GM12878 (cell line): ENCODE measurements around the gene LGMN. TPM values are rescaled to one million over a fixed set of nuclear protein-coding genes. Genes with fewer than 3 reads are reported as not detected.

Experiments used
- ATAC-seq: fragments of 200-7000 bp; cut with Tn5 transposase; 3 replicates; pipeline ENCODE4 v1.9.1; 2020; ENCODE audit warnings: mild to moderate bottlenecking, moderate library complexity
- BruUV-seq: library from RNA; stranded (reverse); fragments of 400-500 nt; replicated peaks from 2 replicates; lab custom pipeline; 2021; lab: Mats Ljungman, UMichigan
- CTCF ChIA-PET: fragments of 300-600 bp; sonication (Branson Sonifier 250); formaldehyde crosslinking; extraction: SDS; loops from one replicate; lab custom pipeline; 2021; ENCODE audit warnings: inconsistent platforms; lab: Yijun Ruan, JAX
- POLR2A ChIA-PET: fragments of 350-600 bp; formaldehyde crosslinking; extraction: SDS; loops from one replicate; lab custom pipeline; 2021; ENCODE audit warnings: inconsistent platforms; lab: Charles Lee
- RAD21 ChIA-PET: fragments of 300-600 bp; sonication (Branson Sonifier 250); formaldehyde crosslinking; loops from one replicate; lab custom pipeline; 2023; ENCODE audit warnings: antibody characterized with exemption; ENCODE audit not compliant: unreplicated experiment; lab: Charles Lee
- SMC1A ChIA-PET: fragments of 300-600 bp; sonication (Branson Sonifier 250); formaldehyde crosslinking; loops from one replicate; lab custom pipeline; 2023; ENCODE audit not compliant: unreplicated experiment, uncharacterized antibody; lab: Charles Lee
- DNase-seq: peaks from one replicate; pipeline ENCODE4 v3.0.0-alpha.2; 2011; ENCODE audit warnings: low read depth, low spot score
- FAIRE-seq: peaks from 3 replicates; lab custom pipeline; 2011; peaks lifted over from hg19 to GRCh38; lab: Jason Lieb, UNC
- H2AFZ ChIP-seq: 2 replicates; pipeline ENCODE4 v1.6.0; 2011; ENCODE audit warnings: low read depth, low read length, control low read depth; ENCODE audit not compliant: control insufficient read depth
- H3K27ac ChIP-seq: 2 replicates; pipeline ENCODE4 v1.5.1; 2011; ENCODE audit warnings: control low read depth; ENCODE audit not compliant: control insufficient read depth, insufficient read depth
- H3K27me3 ChIP-seq, 2 experiments: replicated peaks in 1 of 2; 2 replicates each; pipeline versions ENCODE4 v1.6.0 to v1.6.1; 2011; ENCODE audit warnings: low read length in 1 of 2; ENCODE audit not compliant: control insufficient read depth in 2 of 2, insufficient read depth in 2 of 2
- H3K36me3 ChIP-seq, 2 experiments: 2 replicates each; pipeline ENCODE4 v1.5.1; 2011; ENCODE audit warnings: low read length in 1 of 2; ENCODE audit not compliant: control insufficient read depth in 2 of 2, insufficient read depth in 2 of 2
- H3K4me1 ChIP-seq: 2 replicates; pipeline ENCODE4 v1.6.1; 2011; ENCODE audit warnings: mild to moderate bottlenecking, low read length, moderate library complexity, mixed read lengths; ENCODE audit not compliant: control insufficient read depth, insufficient read depth
- H3K4me2 ChIP-seq: 2 replicates; pipeline ENCODE4 v1.6.0; 2011; ENCODE audit warnings: control low read depth; ENCODE audit not compliant: control insufficient read depth, insufficient read depth
- H3K4me3 ChIP-seq: fragments of 200-600 bp; sonication (generic); 2 replicates; pipeline ENCODE4 v1.5.1; 2016
- H3K79me2 ChIP-seq: 2 replicates; pipeline ENCODE4 v1.6.0; 2011; ENCODE audit warnings: low read length; ENCODE audit not compliant: control insufficient read depth, insufficient read depth
- H3K9ac ChIP-seq: 2 replicates; pipeline ENCODE4 v1.8.0; 2011; ENCODE audit warnings: low read length, control low read depth, mixed read lengths; ENCODE audit not compliant: control insufficient read depth, insufficient read depth
- H3K9me3 ChIP-seq: replicated peaks from 3 replicates; pipeline ENCODE4 v1.5.1; 2011; ENCODE audit warnings: mild to moderate bottlenecking, low read length; ENCODE audit not compliant: control insufficient read depth, insufficient read depth
- H4K20me1 ChIP-seq: 2 replicates; pipeline ENCODE4 v1.6.0; 2011; ENCODE audit not compliant: control insufficient read depth, insufficient read depth
- ASH2L ChIP-seq: fragments of 300-600, 200-600 bp; sonication (generic); IDR thresholded peaks from 2 replicates; pipeline ENCODE4 v1.6.1; 2017; ENCODE audit warnings: low read depth, mild to moderate bottlenecking, borderline replicate concordance
- IKZF2 ChIP-seq, 2 experiments: fragments of 450-650 bp; IDR thresholded peaks; 2 replicates each; pipeline ENCODE4 v1.6.1; 2017; ENCODE audit warnings: mild to moderate bottlenecking in 2 of 2, moderate library complexity in 2 of 2
- PAX5 ChIP-seq: IDR thresholded peaks from 2 replicates; pipeline ENCODE4 v1.6.1; 2011; ENCODE audit warnings: low read depth, low read length, borderline replicate concordance
- RCOR1 ChIP-seq: conservative IDR thresholded peaks from 2 replicates; pipeline ENCODE4 v1.6.1; 2012; ENCODE audit warnings: low read depth, low read length, improper control_type of control experiment
- SREBF1 ChIP-seq: IDR thresholded peaks from 2 replicates; pipeline ENCODE4 v1.6.1; 2012; ENCODE audit warnings: mild to moderate bottlenecking, low read length
- YBX1 ChIP-seq: fragments of 450-650 bp; IDR thresholded peaks from 2 replicates; pipeline ENCODE4 v1.6.1; 2016; ENCODE audit warnings: antibody characterized with exemption
- ZBTB40 ChIP-seq: fragments of 450-650 bp; IDR thresholded peaks from 2 replicates; pipeline ENCODE4 v1.6.1; 2016; ENCODE audit warnings: mild to moderate bottlenecking, moderate library complexity, borderline replicate concordance
- ZNF217 ChIP-seq: fragments of 450-650 bp; IDR thresholded peaks from 2 replicates; pipeline ENCODE4 v1.6.1; 2017; ENCODE audit warnings: antibody characterized with exemption, mild to moderate bottlenecking
- WGBS: methylation state at CpG from one replicate; pipeline ENCODE4 v1.1.6; 2016; ENCODE audit warnings: low lambda C conversion rate; ENCODE audit not compliant: insufficient replicate concordance, insufficient coverage; ENCODE audit errors: missing lambda C conversion rate; 5-methylcytosine and 5-hydroxymethylcytosine counted together
- in situ Hi-C: fragments of 300-500 bp; cut with MboI; formaldehyde crosslinking; loops from 9 replicates; pipeline ENCODE4 v1.14.3; 2018; ENCODE audit warnings: mixed read lengths
- intact Hi-C: fragments of 100-400 bp; cut with micrococcal nuclease; formaldehyde crosslinking; loops from one replicate; pipeline ENCODE4 v1.14.2; 2022; ENCODE audit not compliant: unreplicated experiment
- polyA plus RNA-seq, 11 experiments: library from polyadenylated mRNA; depleted of rRNA in 4 of 11; unstranded in 6 of 11; stranded (reverse) in 5 of 11; fragments of >200 nt; fragmentation: Nextera tagmentation in 4 of 11; fragmentation: Illumina TruSeq in 1 of 11; extraction: Ambion mirVana in 4 of 11; extraction: Trizol in 1 of 11; gene quantifications; 1 replicate in 1 of 11; 2 replicates in 10 of 11; pipeline versions ENCODE4 v1.2.1 to v1.2.3, GENCODE V29; 2011 to 2016; ENCODE audit warnings: inconsistent platforms in 2 of 11, missing spikeins in 2 of 11, low read depth in 1 of 11
- total RNA-seq, 4 experiments: library from RNA; depleted of rRNA in 3 of 4; stranded (reverse); fragments of >200 nt in 3 of 4; fragmentation: Illumina TruSeq in 1 of 4; extraction: Trizol in 1 of 4; gene quantifications; 2 replicates each; pipeline versions ENCODE4 v1.2.1 to v1.2.3, GENCODE V29; 2013 to 2021
- TF ChIP-seq, protein P1 (sequence below): fragments of 450-650 bp; IDR thresholded peaks from 2 replicates; pipeline ENCODE4 v1.6.1; 2018; ENCODE audit warnings: mild to moderate bottlenecking, low read depth, moderate library complexity; ENCODE audit not compliant: partially characterized antibody

Gene LGMN
- total and polyA plus RNA-seq, 10 of the 15 experiments (the other 5 are each of a cell fraction or from before 2014, with no cell fraction given) = 0.71 to 192 (median 3.9) TPM

DNA sequence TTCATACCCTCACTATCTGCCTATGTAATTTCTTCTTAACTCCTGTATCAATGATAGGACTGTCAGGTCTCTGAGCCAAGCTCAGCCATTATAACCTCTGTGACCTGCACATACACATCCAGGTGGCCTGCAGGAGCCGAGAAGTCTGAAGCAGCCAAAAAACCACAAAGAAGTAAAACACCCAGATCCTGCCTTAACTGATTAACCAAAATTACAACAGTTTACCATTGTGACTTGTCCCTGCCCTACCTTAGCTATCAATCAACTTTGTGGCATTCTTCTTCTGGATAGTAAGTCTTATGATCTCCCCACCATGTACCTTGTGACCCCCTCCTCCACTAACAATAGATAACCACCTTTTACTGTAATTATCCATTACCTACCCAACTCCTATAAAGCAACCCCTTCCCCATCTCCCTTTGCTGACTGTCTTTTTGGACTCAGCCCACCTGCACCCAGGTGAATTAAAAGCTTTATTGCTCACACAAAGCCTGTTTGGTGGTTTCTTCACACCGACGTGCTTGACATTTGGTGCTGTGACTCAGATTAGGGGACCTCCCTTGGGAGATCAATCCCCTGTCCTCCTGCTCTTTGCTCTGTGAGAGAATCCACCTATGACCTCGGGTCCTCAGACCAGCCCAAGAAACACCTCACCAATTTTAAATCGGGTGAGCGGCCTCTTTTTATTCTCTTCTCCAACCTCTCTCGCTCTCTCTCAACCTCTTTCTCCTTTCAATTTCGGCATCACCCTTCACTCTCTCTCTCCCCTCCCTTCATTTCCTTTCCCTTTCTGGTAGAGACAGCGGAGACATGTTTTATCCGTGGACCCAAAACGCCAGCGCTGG is 11.5 kb upstream of the LGMN start (continued):
- TF ChIP-seq ASH2L (no peak), PAX5 (no peak)

DNA sequence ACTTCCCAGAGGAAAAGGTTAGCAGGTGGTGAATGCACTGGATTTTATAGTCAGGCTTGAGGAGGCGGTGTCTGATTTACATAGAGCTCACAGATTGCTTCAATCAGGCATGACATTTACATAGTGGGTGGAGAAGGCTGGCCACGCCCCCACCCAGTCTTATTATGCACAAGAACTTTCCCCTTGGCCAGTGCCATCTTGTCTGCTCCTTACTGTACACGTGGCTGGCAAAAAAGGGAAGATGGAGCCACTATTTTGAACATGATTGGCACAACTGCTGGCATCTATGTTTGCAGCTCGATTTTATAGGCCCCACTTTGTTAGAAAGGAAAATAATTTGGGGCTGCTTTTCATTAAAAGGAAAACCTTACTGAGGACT is 10.9 kb upstream of the LGMN start:
- H3K27ac ChIP-seq = peak overlapping the region; percentile 34
- H3K36me3 ChIP-seq = no peaks in the 10 kb centered on the region
- CTCF ChIA-PET = interaction anchor here (0.8 to 1.2 kb wide), 2 partner anchors 8 to 24 kb away, joined by 4 read pairs; no protein-coding TSS in a partner anchor
- in situ Hi-C loops = loop anchor here (25.0 kb wide), 2 partner anchors 1203 to 1397 kb away; no protein-coding TSS in a partner anchor
- RAD21 ChIA-PET = interaction anchor here (0.6 to 1.4 kb wide), 6 partner anchors 8 to 1370 kb away, joined by 3 to 8 read pairs (median 5); no protein-coding TSS in a partner anchor
- peaks cover 9% of the 10 kb centered on the region for H3K9me3 ChIP-seq
- no TSS peak for BruUV-seq
- SMC1A ChIA-PET = interaction anchor here (1.4 to 2.0 kb wide), 2 partner anchors 9 kb away, joined by 8 to 12 read pairs; no protein-coding TSS in a partner anchor
- H3K9ac ChIP-seq = no peak overlapping the region
- intact Hi-C loops = no loop called here
- peak; percentile 69 for ATAC-seq
- WGBS = 54% methylated on average over 4 of the region's 4 CpGs
- peaks cover 23% of the 10 kb centered on the region for H3K4me1 ChIP-seq
- DNase-seq = no peak
- TF ChIP-seq ASH2L = no peak
- TF ChIP-seq, protein P1, sequence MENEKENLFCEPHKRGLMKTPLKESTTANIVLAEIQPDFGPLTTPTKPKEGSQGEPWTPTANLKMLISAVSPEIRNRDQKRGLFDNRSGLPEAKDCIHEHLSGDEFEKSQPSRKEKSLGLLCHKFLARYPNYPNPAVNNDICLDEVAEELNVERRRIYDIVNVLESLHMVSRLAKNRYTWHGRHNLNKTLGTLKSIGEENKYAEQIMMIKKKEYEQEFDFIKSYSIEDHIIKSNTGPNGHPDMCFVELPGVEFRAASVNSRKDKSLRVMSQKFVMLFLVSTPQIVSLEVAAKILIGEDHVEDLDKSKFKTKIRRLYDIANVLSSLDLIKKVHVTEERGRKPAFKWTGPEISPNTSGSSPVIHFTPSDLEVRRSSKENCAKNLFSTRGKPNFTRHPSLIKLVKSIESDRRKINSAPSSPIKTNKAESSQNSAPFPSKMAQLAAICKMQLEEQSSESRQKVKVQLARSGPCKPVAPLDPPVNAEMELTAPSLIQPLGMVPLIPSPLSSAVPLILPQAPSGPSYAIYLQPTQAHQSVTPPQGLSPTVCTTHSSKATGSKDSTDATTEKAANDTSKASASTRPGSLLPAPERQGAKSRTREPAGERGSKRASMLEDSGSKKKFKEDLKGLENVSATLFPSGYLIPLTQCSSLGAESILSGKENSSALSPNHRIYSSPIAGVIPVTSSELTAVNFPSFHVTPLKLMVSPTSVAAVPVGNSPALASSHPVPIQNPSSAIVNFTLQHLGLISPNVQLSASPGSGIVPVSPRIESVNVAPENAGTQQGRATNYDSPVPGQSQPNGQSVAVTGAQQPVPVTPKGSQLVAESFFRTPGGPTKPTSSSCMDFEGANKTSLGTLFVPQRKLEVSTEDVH = no peak
- no peak for TF ChIP-seq ZNF217
- no peak for TF ChIP-seq SREBF1
- no peak for TF ChIP-seq IKZF2 (IDR thresholded peaks at IDR 0.05)
- TF ChIP-seq YBX1 = no peak
- no peak for TF ChIP-seq ZBTB40
- TF ChIP-seq RCOR1 = no peak
- TF ChIP-seq, all 136 proteins: peak for 0
- Histone ChIP-seq H4K20me1 (no peaks in the 10 kb centered on the region), H3K4me3 (no peak overlapping the region), H3K79me2 (no peaks in the 10 kb centered on the region), H3K4me2 (no peak overlapping the region; the same call in 1 of the 2 replicates), H2AFZ (peak overlapping the region; percentile 21; the same call in 1 of the 2 replicates), H3K27me3 (no peaks in the 10 kb centered on the region)
- POLR2A ChIA-PET = interaction anchor here (0.5 to 1.6 kb wide), 6 partner anchors 9 to 313 kb away, joined by 3 to 10 read pairs (median 6); partner anchors contain the start of gene LGMN
- no peak for FAIRE-seq
